HG03378 (cell line): Measurements from ENCODE around the gene TAB2.
"Not testable (repeated sequence)": the region's sequence is repeated elsewhere in the genome, so short reads cannot be mapped to it uniquely, and the experiment has no call there.

ENCODE experiments used
- ATAC-seq: cut with Tn5 transposase; IDR thresholded peaks from one replicate; pipeline ENCODE4 v1.9.1; 2021; ENCODE audit warnings: mild to moderate bottlenecking, moderate library complexity; ENCODE audit not compliant: unreplicated experiment

The TAB2 gene

DNA sequence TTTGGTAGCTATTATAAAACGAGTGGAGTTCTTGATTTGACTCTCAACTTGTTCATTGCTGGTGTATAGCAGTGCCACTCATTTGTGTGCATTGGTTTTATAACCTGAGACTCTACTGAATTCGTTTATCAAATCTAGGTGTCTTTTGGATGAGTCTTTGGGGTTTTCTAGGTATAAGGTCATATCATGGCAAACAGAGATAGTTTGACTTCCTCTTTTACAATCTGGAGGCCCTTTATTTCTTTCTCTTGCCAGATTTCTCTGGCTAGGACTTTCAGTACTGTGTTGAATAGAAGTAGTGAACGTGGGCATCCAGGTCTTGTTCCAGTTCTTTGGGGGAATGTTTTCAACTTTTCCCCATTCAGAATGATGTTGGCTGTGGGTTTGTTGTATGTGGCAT, 121.3 kb downstream of the TAB2 start:
- peak; percentile 77 for ATAC-seq

DNA sequence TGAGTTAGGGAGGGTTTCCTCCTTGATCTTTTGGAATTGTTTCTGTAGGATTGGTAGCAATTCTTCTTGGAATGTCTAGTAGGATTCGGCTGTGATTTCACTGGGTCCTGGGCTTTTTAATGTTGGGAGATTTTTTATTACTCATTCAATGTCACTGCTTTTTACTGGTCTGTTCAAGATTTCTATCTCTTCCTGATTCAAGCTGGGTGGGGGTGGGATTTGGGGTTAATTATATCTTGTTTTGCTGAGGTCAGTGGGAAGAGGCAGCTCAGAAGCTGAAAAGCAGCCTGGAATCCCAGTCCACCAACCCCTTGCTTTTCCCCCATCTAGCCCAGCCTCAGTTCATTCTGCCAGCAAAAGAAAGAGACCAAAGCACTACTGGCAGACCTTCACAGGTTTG, 122.1 kb downstream of the TAB2 start:
- no peak for ATAC-seq

GRCh38 chr6:149440735-149441671, 123.5 kb downstream of the TAB2 start:
- no peak for ATAC-seq

DNA sequence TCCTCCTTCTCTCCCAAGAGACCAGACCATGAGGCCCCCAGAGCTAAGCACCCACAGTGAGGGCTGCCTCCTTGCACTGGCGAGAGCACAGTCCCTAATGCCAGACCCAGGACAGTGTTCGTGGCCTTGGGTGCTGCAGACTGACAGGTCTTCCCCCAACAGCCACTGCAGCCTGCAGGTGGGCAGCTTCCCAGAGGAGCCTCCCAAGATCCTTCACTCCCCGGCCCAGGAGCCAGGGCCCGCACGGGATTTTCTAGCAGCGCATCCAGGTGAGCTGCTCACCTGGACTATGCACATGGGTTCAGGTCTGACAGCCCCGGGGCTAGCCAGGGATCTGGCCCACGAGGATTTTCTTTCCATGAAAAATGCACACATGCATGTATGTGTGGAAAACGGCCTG, 124.2 kb downstream of the TAB2 start:
- ATAC-seq: no peak

DNA sequence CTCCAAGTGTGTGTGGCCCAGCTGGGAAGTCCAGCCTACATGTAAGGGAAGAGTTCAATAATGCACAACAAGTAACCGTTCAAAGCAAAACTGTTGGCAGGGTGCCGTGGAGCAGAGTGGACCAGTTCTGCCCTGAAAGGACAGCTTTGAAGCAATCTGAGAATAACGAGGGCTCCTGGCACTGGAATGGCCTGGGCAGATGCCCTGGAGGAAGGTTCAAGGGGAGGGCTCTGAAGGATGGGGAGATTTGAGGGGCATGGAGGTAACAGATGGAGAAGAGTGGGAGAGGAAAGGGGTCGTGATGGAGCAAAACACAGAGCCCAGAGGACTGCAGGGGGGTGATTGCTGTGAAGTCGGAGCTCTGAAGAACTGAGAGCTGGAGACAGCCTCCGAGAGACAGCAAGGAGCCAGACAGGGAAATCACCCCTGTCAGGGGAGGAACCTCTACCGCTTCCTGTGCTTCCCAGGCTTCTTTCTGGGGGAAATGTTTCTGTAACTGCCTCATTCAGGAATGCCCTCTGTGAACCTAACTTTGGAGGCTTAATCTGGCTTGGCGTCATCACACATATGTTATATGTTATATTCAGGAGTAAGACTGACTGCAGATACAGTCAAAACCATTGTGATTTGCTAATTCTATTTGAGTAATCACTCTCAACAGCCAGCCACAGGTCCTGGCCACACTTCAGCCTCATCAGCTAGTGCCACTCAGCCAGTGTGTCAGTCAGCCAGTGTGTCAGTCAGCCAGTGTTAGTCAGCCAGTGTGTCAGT, 126.1 kb downstream of the TAB2 start:
- no peak for ATAC-seq

DNA sequence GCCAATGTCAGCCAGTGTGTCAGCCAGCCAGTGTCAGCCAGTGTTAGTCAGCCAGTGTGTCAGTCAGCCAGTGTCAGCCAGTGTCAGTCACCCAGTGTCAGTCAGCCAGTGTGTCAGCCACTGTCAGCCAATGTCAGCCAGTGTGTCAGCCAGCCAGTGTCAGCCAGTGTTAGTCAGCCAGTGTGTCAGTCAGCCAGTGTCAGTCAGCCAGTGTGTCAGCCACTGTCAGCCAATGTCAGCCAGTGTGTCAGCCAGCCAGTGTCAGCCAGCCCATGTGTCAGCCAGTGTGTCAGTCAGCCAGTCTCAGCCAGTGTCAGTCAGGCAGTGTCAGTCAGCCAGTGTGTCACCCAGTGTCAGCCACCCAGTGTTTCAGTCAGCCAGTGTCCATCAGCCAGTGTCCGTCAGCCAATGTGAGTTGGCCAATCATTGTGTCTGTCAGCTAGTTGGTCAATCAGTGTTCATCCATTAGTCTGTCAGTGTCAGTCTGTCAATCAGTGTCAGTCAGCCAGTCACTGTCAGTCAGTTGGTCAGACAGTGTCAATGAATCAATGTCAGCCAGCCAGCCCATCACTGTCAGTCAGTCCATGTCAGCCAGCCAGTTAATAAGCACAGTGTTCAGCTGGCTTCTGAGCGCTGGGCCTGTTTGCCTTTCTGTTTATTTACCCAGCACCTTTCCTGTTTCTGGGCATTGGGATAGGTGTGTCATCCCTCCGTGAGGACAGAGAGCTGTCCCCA, 127.0 kb downstream of the TAB2 start:
- ATAC-seq: not testable (repeated sequence)

GRCh38 chr6:149445095-149445466, 127.6 kb downstream of the TAB2 start:
- ATAC-seq: no peak

DNA sequence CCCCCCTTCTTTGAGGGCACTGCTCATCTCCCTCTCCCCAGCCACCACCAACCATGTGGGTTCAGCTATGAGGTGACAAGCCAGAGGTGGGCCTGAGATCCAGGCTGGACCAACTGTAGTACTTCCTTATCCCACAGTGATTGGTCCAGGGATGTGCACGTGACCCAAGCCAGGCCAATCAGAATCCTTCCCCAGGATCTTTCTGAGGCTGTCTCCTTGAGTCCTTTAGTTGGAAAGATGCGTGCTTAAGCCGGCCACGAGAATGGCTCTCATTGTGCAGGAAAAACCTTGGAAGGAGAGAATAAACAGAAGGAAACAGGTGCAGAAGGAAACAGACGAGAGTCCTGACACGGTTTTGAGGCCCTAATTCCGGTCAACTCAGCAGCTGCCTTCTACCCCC, 128.1 kb downstream of the TAB2 start:
- no peak for ATAC-seq

DNA sequence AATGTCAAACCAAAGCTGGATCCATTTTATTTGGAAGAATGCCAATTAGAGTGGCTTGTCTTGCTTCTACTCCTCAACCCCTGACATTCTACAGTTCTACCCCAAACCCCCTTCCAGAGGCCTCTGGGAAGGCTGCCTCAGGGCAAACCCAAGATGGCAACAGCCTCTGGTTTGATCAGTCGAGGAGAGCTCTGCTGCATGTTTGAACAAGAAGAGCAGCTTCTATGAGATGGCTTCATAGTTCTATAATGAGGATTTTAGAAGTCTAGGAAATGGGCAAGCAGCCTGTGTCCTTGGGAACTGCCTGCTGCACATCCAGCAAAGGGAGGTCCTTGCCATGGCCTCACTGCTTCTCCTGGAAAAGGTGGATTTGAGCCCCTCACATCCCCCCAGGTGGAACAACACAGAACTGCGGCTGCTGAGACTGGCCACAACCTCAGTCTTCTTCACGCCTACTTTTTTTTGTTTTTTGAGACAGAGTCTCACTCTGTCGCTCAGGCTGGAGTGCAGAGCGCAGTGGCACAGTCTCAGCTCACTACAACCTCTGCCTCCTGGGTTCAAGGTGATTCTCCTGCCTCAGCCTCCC, 129.4 kb downstream of the TAB2 start:
- no peak for ATAC-seq

GRCh38 chr6:149448821-149449453, 131.4 kb downstream of the TAB2 start:
- no peak for ATAC-seq

- no peak for ATAC-seq
Measured at GRCh38 chr6:149449831-149450678, 132.5 kb downstream of the TAB2 start.

- no peak for ATAC-seq
Measured at GRCh38 chr6:149450679-149451375, 133.3 kb downstream of the TAB2 start.

DNA sequence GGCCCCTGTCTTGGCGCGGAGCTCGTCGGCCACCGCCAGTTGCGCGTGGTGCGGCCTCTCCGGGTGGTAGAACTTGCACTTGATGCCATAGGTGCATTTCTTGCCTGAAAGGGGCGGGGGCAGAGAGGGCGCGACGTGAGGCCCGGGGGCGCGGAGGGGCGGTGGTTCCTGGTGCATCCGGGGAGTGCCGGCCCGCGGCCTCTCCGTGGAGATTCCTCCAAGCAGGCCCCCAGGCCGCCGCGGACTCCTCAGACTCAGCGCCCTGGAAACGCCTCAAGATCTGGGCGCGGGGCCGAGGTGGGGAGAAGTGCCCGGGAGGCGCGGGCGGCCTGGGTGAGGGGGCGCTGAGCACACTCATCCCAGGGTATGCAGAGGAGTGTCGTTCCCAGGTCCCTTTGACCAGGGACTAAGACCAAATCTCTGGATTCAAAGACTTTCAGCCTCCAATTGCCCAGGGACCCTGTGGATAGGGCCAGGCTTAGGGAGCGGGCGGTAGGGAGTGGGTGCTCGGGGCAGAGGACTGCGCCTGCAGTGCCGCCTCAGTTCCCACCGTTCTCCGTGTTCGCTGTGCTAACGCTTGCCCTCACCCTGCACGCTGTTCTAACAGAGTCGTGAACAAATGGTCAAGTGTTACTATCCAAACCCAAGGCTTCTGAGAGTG, 134.0 kb downstream of the TAB2 start:
- no peak for ATAC-seq

DNA sequence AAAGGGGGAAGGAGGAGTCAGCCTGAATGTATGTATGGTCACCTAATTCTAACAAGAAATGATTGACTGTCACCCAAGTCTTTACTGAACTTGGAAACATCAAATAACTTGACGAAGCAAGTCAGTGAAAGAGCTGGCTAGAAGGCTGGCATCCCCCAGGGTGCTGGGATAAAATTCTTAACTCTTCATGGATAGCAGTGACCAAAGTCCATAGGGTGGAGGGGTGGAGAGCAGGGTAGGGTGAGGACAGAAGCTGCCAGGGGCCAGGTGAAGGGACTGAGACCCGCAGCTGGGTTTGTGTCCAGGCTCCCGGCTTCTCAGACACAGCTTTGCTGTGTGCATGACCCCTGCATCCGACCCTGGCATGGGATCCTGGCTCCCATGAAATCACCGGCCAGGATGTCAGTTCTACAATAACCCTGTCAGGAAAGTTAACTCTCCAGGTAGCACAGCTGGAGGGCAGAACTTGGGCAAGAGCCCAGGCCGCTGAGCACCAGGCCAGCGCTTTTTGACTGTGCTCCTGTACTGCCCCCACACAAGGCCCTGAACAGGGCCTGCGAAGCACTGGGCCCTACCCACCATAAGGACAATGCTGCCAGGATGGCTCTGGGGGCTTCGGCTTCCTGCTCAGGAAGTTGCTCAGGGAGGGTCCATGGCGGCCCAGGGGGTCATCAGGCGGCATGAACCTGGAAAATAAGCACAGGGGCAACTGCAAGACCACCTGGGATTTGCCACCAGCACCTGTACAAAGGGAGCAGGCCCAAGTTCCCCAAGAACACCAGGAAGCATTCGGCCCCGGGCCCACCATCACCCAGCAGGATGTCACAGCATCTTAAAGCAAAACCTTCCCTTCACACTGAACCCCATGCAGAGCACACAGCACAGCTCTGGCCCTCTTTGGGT, 134.8 kb downstream of the TAB2 start:
- ATAC-seq: no peak

DNA sequence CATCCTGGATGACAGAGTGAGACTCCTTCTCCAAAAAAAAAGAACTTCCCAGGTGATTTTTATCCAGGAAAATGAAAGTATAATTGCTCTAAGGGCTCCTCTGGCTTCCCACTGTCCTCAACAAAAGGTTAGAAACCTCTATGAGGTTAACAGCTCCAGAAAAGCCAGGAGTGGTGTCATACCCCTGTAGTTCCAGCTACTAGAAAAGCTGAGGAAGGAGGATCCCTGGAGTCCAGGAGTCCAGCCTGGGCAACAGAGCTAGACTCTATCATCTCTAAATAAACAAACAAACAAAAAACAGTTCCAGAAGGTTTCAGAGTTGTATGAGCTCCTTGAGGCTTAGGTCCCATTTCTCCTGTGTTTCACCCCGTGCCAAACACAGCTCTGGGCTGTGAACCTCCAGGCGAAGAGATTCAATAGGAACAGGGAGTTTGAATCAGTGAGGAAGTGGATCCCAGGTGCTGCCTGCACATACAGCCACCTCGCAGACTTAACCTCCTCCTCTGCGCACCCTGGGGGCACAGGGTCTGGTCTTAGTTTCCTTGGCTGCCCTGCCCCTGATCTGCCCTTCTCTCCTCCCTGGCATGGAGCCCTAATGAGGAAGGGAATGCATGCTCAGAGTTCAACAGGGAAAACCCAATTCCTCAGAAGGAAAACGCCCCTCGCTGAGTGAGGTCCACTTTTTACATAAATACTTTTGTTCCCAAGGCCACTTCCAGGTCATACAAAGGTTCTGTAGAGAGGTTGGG, 136.3 kb downstream of the TAB2 start:
- no peak for ATAC-seq

DNA sequence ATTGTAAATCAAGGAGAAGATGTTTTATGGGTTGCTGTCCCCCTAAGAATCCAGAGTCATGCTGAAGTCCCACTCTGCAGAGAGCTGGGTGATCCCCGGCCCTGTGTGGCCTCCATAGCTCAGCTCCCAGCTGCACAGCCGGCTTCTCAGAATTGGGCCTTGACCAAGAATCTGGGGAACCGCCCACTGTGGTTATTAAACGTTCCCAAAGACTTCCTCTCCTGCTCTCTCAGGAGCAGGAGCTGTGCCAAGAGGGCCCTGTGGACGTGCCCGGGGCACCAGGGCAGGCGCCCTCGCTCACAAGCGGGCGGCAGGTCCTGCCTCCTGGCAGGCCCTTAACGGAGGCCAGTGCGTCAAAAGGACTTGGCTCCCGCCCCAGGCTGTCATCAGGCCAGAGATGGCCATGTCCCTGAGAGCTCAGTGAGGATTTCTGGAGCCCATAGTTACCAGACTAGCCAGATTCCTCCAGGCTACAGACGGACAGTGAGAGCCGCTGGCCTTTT, 136.9 kb downstream of the TAB2 start:
- no peak for ATAC-seq
